Stimulated activated naive B cell treated with anti-CD40 and anti-IgM and Interleukin-4, amounts not matched to agents 10 μg/mL and 1 μg/mL and 100 μg/mL, for 72 hours (primary cell): ENCODE measurements around the gene AKAP1.

Experiments used
- ATAC-seq, 2 donors: fragments of 150-1000 bp; cut with Tn5 transposase; replicated peaks; 2 replicates each; pipeline ENCODE4 v1.10.0; 2021; ENCODE audit warnings: moderate library complexity in 1 of 2
- DNase-seq: peaks from one replicate; pipeline ENCODE4 v3.0.0; 2021
- H3K27ac Mint-ChIP-seq: one replicate; pipeline ENCODE4 v1.8.0; 2022; ENCODE audit warnings: mild to moderate bottlenecking, mixed read lengths
- H3K27me3 Mint-ChIP-seq, 2 donors: one replicate each; pipeline ENCODE4 v1.8.0; 2022; ENCODE audit warnings: mixed read lengths in 2 of 2
- H3K36me3 Mint-ChIP-seq, 2 donors: one replicate each; pipeline ENCODE4 v1.8.0; 2022; ENCODE audit warnings: mixed read lengths in 2 of 2, mild to moderate bottlenecking in 1 of 2
- H3K4me1 Mint-ChIP-seq, 2 donors: one replicate each; pipeline ENCODE4 v1.8.0; 2022; ENCODE audit warnings: mixed read lengths in 2 of 2, mild to moderate bottlenecking in 1 of 2
- H3K4me3 Mint-ChIP-seq, 2 donors: one replicate each; pipeline ENCODE4 v1.8.0; 2022; ENCODE audit warnings: mild to moderate bottlenecking in 2 of 2, mixed read lengths in 2 of 2, moderate library complexity in 1 of 2
- H3K9me3 Mint-ChIP-seq, 2 donors: one replicate each; pipeline ENCODE4 v1.8.0; 2022; ENCODE audit warnings: mixed read lengths in 2 of 2, mild to moderate bottlenecking in 1 of 2

The AKAP1 gene

GRCh38 chr17:57067162-57067561, 17.9 kb upstream of the AKAP1 start:
- Mint-ChIP-seq H3K4me1 (peaks cover 0 to 1% of the 10 kb centered on the region in 2 donors), H3K27me3 (peaks cover 0 to 9% of the 10 kb centered on the region in 2 donors), H3K4me3 (no peak overlapping the region), H3K27ac (no peak overlapping the region), H3K36me3 (no peaks in the 10 kb centered on the region), H3K9me3 (no peaks in the 10 kb centered on the region)
- no peak for ATAC-seq
- DNase-seq, result no peak

- no peak overlapping the region for H3K4me3 Mint-ChIP-seq
- peaks cover 0 to 1% of the 10 kb centered on the region in 2 donors for H3K4me1 Mint-ChIP-seq
- ATAC-seq (no peak), DNase-seq (no peak)
- H3K36me3 Mint-ChIP-seq, result no peaks in the 10 kb centered on the region
- H3K27ac Mint-ChIP-seq, result no peak overlapping the region
- H3K27me3 Mint-ChIP-seq, result peaks cover 0 to 9% of the 10 kb centered on the region in 2 donors
- H3K9me3 Mint-ChIP-seq, result no peaks in the 10 kb centered on the region
Measured at GRCh38 chr17:57067781-57068180, 17.3 kb upstream of the AKAP1 start.

- Mint-ChIP-seq H3K27me3 (peaks cover 0 to 7% of the 10 kb centered on the region in 2 donors), H3K36me3 (no peaks in the 10 kb centered on the region), H3K4me3 (no peak overlapping the region), H3K27ac (no peak overlapping the region), H3K4me1 (peaks cover 0 to 1% of the 10 kb centered on the region in 2 donors), H3K9me3 (no peaks in the 10 kb centered on the region)
- ATAC-seq (no peak), DNase-seq (no peak)
Measured at GRCh38 chr17:57068222-57068658, 16.8 kb upstream of the AKAP1 start.

- peaks cover 0 to 2% of the 10 kb centered on the region in 2 donors for H3K27me3 Mint-ChIP-seq
- no peaks in the 10 kb centered on the region for H3K36me3 Mint-ChIP-seq
- ATAC-seq, result no peak
- no peak for DNase-seq
- no peak overlapping the region for H3K27ac Mint-ChIP-seq
- H3K9me3 Mint-ChIP-seq, result no peaks in the 10 kb centered on the region
- H3K4me1 Mint-ChIP-seq, result peaks cover 0 to 1% of the 10 kb centered on the region in 2 donors
- no peak overlapping the region for H3K4me3 Mint-ChIP-seq
Measured at GRCh38 chr17:57068707-57069106, 16.3 kb upstream of the AKAP1 start.

- peaks cover 0 to 4% of the 10 kb centered on the region in 2 donors for H3K4me1 Mint-ChIP-seq
- no peak overlapping the region for H3K4me3 Mint-ChIP-seq
- ATAC-seq (no peak), DNase-seq (no peak)
- no peaks in the 10 kb centered on the region for H3K27me3 Mint-ChIP-seq
- no peak overlapping the region for H3K27ac Mint-ChIP-seq
- H3K36me3 Mint-ChIP-seq, result no peaks in the 10 kb centered on the region
- H3K9me3 Mint-ChIP-seq, result no peaks in the 10 kb centered on the region
Measured at GRCh38 chr17:57071991-57072944, 12.8 kb upstream of the AKAP1 start.

GRCh38 chr17:57073626-57074025, 11.4 kb upstream of the AKAP1 start:
- DNase-seq, result no peak
- H3K27me3 Mint-ChIP-seq, result no peaks in the 10 kb centered on the region

GRCh38 chr17:57075193-57075592, 9.9 kb upstream of the AKAP1 start:
- Mint-ChIP-seq H3K27me3 (no peaks in the 10 kb centered on the region), H3K36me3 (no peaks in the 10 kb centered on the region), H3K4me1 (peaks cover 0 to 6% of the 10 kb centered on the region in 2 donors), H3K4me3 (no peak overlapping the region), H3K9me3 (no peaks in the 10 kb centered on the region), H3K27ac (no peak overlapping the region)
- DNase-seq (no peak), ATAC-seq (no peak)

More at GRCh38 chr17:57073626-57074025, 11.4 kb upstream of the AKAP1 start:
- ATAC-seq, result no peak
- Mint-ChIP-seq H3K36me3 (no peaks in the 10 kb centered on the region), H3K27ac (no peak overlapping the region), H3K4me1 (peaks cover 0 to 6% of the 10 kb centered on the region in 2 donors), H3K4me3 (no peak overlapping the region), H3K9me3 (no peaks in the 10 kb centered on the region)

- no peaks in the 10 kb centered on the region for H3K36me3 Mint-ChIP-seq
- peaks cover 2 to 6% of the 10 kb centered on the region in 2 donors for H3K4me1 Mint-ChIP-seq
- no peak for DNase-seq
- ATAC-seq, result no peak
- H3K27me3 Mint-ChIP-seq, result no peaks in the 10 kb centered on the region
- no peak overlapping the region for H3K4me3 Mint-ChIP-seq
- no peak overlapping the region for H3K27ac Mint-ChIP-seq
- H3K9me3 Mint-ChIP-seq, result no peaks in the 10 kb centered on the region
Measured at GRCh38 chr17:57075785-57076184, 9.3 kb upstream of the AKAP1 start.

GRCh38 chr17:57077000-57077399, 8.0 kb upstream of the AKAP1 start:
- H3K4me1 Mint-ChIP-seq, result peaks cover 3 to 6% of the 10 kb centered on the region in 2 donors
- no peak overlapping the region for H3K27ac Mint-ChIP-seq
- H3K27me3 Mint-ChIP-seq, result no peaks in the 10 kb centered on the region
- DNase-seq (no peak), ATAC-seq (no peak)
- H3K4me3 Mint-ChIP-seq, result no peak overlapping the region
- H3K36me3 Mint-ChIP-seq, result no peaks in the 10 kb centered on the region
- H3K9me3 Mint-ChIP-seq, result no peaks in the 10 kb centered on the region

GRCh38 chr17:57078274-57078673, 6.8 kb upstream of the AKAP1 start:
- no peak overlapping the region for H3K27ac Mint-ChIP-seq
- no peak overlapping the region for H3K4me3 Mint-ChIP-seq
- H3K36me3 Mint-ChIP-seq, result no peaks in the 10 kb centered on the region
- peaks cover 6 to 8% of the 10 kb centered on the region in 2 donors for H3K4me1 Mint-ChIP-seq
- no peaks in the 10 kb centered on the region for H3K27me3 Mint-ChIP-seq
- no peaks in the 10 kb centered on the region for H3K9me3 Mint-ChIP-seq
- DNase-seq (no peak), ATAC-seq (no peak)

GRCh38 chr17:57080718-57081117, 4.3 kb upstream of the AKAP1 start:
- Mint-ChIP-seq H3K27ac (no peak overlapping the region), H3K36me3 (no peaks in the 10 kb centered on the region), H3K4me3 (no peak overlapping the region), H3K27me3 (no peaks in the 10 kb centered on the region), H3K4me1 (peaks cover 9 to 11% of the 10 kb centered on the region in 2 donors), H3K9me3 (no peaks in the 10 kb centered on the region)
- ATAC-seq, result no peak
- DNase-seq, result no peak

- Mint-ChIP-seq H3K4me3 (no peak overlapping the region), H3K27me3 (no peaks in the 10 kb centered on the region), H3K27ac (no peak overlapping the region), H3K4me1 (peaks cover 17 to 23% of the 10 kb centered on the region in 2 donors), H3K9me3 (no peaks in the 10 kb centered on the region), H3K36me3 (no peaks in the 10 kb centered on the region)
- no peak for ATAC-seq
- DNase-seq, result no peak
Measured at GRCh38 chr17:57082441-57082840, 2.6 kb upstream of the AKAP1 start.

GRCh38 chr17:57084361-57084801, 665 bp upstream of the AKAP1 start:
- ATAC-seq, result peak; percentile 38 to 39

GRCh38 chr17:57085448-57086068, 512 bp downstream of the AKAP1 start:
- Mint-ChIP-seq H3K36me3 (peaks cover 0 to 2% of the 10 kb centered on the region in 2 donors), H3K4me1 (peaks cover 26 to 39% of the 10 kb centered on the region in 2 donors), H3K9me3 (no peaks in the 10 kb centered on the region), H3K27ac (peak overlapping the region; percentile 92), H3K27me3 (no peaks in the 10 kb centered on the region), H3K4me3 (peak overlapping the region; percentile 93 to 96)
- peak; percentile 51 to 54 for ATAC-seq
- DNase-seq, result peak; percentile 45

More at GRCh38 chr17:57084361-57084801, 665 bp upstream of the AKAP1 start:
- Mint-ChIP-seq H3K4me3 (peak overlapping the region; percentile 93), H3K36me3 (peaks cover 0 to 2% of the 10 kb centered on the region in 2 donors), H3K27me3 (no peaks in the 10 kb centered on the region), H3K4me1 (peaks cover 26 to 39% of the 10 kb centered on the region in 2 donors), H3K27ac (peak overlapping the region; percentile 97), H3K9me3 (no peaks in the 10 kb centered on the region)
- no peak for DNase-seq
